Stimulated activated CD8-positive, alpha-beta memory T cell treated with anti-CD3 and anti-CD28 coated beads, Interleukin-2, amount 100 ng/mL, for 48 hours (primary cell): ENCODE data around the gene TFAP2D.

ENCODE experiments used
- DNase-seq, 2 donors: peaks; one replicate each; pipeline ENCODE4 v3.0.0-alpha.2; 2020; ENCODE audit warnings: low read depth in 2 of 2

TFAP2D gene

DNA sequence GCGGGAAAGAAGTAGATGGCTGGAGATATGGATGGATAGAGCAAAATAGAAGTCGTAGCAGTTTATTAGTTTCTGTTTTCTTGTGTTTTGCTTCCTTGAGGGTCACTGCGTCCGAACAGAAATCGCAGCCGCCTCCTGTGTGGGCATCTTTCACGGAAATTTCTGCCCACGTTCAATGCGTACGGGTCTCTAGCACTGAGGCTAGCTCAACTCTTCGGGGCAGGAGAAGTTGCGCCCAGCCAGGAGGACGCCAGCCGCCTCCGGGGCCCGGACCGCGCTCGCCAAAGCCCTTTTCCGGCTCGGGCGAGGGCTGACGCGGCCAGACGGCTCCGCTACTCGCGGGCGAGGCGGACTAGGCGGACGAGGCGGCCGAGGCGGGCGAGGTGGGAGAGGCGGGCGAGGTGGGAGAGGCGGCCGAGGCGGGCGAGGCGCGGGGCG lies 106.2 kb downstream of the TFAP2D start:
- DNase-seq = no peak

DNA sequence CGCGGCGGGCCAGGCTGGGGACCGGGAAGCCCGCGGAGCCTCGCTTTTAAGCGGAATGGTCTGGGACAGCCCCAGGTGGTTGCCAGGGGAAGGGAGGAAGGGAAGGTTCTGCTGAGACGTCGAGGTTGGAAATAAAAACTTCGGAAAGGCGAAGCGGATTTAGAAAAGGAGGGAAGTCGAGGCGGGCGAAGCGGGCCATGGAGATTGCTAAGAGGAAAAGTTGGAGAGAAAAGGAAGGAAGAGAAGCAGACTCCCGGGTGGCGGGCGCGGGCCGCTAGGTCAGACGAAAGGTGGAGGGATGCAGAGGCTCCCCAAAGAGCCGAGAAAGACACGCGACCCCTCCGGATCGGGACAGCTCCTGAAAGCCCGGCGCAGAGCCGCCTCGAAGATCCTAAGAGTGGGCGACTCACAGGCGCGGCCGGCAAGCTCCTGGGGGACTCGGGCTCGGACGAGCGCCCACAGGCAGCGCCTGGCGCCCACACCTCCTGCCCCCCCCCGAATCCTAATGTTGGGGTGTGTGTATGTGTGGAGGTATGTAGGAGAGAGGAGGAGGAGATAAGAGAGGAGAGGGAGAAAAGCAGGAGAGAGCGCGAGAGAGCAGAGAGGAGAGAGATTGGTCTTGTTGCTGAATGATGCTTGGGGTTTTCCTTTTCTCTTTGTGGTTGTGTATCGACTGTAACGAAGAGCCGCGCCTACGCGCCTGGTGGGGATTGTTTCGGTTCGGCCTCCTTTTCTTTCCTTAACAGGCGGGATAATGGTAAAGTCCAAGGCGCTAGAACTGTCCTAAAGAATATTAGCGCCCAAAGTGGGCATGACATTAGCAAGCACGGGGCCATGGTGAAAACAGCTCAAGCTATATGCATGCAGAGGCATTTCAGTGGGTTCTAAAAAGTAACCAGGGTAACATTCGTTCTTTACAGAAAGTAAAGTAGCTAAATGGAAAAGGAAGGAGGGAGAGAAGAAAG lies 106.9 kb downstream of the TFAP2D start:
- DNase-seq = no peak

DNA sequence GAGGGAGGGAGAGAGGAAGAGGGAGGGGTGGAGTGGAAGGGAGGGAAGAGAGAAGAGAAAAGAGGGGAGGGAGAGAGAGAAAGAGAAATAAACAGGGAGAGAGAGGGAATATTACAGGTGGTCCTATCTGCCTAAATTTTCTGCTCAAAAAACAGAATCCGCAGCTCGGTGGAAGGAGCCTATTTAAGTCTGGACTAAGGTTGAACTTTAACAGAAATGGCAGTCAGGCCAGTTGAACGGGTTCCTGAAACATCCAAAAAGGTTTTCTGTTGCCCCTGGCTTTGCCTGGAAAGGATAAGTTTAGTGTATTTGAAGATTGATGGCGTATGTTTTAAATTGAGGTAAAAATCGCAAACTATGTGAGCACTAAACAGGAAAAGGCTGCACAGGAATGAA lies 107.5 kb downstream of the TFAP2D start:
- no peak for DNase-seq

DNA sequence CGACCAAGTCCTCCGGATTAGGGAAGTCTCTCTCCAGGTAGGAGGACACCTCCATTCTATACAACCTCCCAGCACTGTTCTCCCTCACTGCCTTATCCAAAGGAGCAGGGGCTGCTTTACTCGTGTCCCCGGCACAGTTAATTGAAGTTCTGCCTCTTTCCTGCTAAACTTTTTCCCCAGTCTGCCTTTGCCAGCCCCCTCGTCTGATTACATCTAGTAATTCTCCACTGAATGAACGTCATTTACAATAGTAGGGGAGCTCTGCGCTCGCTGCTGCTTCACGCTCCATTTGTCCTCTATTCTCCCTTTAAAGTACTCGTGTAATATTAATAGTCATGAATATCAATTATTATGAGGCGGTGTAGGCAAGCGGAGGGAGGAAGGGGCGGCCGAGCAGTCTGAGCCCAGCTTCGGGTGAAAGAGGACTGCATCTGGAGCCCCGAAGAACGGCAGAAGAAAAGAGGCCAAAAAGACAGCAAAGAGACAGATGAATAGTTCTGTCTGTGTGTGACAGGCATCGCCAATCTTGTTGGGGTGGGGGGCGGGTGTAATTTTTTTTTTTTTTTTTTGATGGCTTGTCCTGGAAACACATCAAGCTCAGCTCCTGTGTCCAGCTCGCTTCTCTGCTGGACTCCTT lies 108.2 kb downstream of the TFAP2D start:
- DNase-seq = no peak

DNA sequence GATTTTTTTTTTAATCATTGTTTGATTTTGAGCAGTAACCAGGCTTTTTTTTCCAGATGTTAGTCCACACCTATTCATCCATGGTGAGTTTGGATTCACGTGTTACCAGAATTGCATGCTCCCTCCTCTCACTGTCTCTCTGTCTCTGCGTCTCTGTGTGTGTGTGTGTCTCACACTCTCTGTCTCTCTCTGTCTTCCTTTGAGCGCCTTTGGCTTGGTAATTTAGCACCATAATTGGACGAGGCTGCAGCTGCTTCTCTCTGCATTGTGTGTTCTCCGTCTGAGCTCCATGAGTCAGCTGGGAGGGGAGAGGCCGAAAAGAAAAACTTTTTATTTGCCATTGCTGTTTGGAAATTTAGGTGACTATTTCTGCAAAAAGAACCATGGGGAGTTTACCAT lies 108.8 kb downstream of the TFAP2D start:
- DNase-seq = no peak
